Stimulated activated CD4-positive, alpha-beta T cell treated with anti-CD3 and anti-CD28 coated beads, Interleukin-2, amount 100 ng/mL, for 48 hours (primary cell): ENCODE data around the gene F3.

Experiments used
- DNase-seq, 2 donors: peaks; one replicate each; pipeline ENCODE4 v3.0.0-alpha.2; 2020

The F3 gene

DNA sequence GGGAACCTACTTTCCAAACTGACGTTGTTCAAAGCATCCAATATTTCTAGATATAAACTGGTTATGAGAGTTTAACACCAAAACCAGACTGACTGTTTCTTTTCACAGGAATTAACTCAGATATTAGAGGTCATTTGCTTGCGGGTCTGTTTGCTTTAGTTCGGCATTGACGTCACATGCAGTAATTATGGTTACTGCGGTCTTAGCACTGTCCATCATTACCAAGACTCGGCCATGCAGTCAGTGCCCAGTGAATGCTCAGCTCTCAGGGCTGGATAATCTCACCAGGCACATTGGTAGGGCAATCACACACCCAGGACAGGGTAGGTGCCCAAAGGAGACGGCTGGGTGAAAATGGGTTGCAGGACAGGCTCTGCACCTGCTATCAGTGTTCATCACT, 9.9 kb upstream of the F3 start:
- no peak for DNase-seq

DNA sequence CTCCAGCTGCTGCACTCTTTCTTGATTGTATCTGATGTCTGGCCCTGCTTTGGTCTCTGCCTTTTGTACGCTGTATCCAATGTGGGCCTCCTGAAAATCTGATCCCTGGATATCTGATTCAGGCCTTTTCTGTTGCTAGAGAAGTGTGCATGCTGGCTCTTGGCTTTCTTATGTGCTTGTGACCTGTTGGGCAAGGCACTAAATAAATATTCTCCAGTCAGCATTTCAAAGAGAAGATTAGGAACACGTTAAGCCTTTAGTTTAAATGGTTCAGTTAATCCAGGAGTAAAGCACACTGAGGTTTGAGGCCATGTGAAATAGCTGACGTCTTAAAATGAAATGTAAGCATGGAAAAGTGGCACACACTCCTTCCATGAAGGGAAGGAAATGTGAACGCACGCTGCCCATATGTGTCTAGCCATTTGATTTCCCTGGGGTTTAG, 9.3 kb upstream of the F3 start:
- no peak for DNase-seq

DNA sequence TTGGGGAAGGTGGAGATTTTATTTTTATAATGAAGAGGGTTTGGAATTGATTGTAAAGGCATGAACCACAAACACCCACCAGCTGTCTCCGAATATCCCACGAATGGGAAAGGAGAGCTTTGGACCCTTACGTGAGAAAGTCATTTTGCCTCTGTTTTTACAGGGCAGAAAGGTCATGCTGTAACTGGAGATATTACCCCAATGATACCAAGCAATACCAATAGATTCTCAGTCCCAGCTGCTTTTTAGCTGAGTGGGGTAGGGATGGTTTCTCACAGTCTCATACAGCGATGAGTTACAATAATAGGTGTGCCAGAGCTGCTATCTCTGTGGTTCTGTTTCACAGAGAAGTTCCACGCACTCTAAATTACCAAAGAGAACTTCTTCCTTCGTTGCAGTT, 8.8 kb upstream of the F3 start:
- DNase-seq: no peak

DNA sequence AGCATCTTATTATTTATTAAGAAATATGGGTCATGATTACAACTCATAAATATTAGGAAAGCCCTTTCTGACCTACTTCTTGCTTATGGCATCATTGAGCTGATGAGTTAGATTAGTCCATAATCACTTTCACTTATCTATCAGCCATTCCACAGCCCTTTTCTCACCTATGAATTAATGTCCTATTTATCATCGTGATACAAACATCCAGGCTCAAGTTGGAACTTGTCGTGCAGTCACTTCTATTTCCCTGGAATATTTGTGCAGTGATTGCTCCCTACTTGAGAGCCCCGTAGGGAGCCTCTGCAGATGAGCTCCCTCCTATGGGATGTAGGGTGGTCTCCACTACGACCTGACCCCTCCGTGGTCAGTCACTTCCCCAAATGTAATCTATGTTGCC, 8.1 kb upstream of the F3 start:
- DNase-seq: no peak

DNA sequence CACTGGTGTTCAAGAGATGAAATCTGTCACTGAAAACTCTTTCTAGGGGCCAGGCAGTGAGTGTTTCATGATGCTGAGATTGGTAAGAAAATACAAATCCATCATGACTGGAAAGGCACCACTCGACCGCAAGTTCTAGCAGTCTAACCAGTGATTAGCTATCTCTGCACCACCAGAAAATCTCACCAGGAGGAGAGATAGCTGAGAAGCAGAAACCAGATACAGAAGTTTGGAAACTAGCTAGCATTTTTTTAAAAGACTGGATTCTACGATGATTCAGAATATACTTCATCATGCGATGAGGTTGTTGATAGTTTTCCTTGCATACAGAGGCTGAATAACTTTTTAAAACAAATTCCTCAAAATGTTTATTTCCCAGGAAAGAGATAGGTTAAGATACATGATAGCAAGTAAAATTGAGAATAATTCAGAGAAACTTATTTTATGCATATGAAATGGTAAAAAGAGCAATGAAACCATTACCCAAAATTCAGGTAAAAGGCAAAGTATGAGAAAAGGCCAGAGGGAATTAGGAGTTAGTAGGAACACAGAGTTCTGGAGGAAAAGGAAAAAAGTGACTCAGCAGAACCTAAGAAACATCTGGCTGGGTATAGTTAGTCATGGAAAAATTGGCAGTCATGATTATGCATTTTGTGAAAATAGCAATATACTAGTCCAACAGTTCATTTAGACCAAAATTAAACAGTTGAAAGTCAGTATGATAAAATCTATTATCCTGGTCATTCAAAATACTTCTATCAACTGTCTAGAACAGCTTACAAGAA, 3.3 kb upstream of the F3 start:
- DNase-seq: no peak

DNA sequence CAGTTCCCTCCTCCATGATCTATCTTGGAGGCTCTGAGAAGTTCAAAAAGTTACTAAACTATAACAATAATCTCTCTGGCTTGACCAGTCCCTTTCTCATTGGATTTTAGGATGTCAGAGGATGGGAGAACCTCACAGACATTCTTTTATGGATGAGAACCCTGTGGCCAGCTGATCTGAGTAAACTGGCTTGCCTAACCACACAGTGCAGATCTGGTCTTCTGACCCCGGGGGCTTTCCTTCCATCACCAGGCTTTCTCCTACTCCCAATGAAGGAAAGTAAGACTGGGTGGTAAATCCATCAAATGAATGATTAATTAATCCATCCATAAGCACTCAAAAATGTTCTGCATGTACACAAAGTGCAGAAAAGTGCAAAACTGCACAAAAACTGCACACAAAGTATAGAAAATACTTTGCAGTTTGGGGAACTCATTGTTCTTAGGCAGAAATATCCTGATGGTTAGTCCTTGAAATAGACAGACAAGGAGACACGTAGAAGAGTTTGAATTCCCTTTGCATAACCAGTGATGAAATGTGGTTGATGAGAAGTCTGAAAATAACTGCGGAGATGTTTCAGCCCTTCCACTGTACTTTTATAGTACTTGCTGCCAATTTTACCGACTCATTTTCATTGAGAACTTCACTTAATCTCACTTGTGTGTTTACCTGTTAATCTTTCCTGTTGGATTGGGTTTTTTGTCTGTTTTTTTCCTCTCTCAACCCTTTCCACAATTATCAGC, 2.5 kb upstream of the F3 start:
- DNase-seq: no peak

DNA sequence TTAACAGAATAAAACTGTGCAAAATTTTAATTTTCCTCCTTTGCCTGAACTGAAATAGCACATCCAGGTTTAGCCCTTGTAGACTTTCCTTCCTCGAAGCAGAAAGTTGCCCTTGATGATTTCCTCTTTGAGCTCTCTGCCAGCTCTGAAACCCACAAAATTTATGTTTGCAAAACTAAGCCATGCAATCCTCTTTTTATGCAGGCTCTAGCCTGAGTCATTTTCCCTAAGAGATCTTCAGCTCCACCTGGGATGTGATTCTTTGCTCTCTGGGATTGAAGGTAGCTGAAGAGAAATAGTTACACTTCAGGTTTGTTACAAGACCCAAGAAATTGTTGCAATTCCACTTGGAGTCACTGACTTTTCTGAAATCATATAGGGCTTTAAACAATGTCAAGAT, 1.4 kb upstream of the F3 start:
- no peak for DNase-seq

DNA sequence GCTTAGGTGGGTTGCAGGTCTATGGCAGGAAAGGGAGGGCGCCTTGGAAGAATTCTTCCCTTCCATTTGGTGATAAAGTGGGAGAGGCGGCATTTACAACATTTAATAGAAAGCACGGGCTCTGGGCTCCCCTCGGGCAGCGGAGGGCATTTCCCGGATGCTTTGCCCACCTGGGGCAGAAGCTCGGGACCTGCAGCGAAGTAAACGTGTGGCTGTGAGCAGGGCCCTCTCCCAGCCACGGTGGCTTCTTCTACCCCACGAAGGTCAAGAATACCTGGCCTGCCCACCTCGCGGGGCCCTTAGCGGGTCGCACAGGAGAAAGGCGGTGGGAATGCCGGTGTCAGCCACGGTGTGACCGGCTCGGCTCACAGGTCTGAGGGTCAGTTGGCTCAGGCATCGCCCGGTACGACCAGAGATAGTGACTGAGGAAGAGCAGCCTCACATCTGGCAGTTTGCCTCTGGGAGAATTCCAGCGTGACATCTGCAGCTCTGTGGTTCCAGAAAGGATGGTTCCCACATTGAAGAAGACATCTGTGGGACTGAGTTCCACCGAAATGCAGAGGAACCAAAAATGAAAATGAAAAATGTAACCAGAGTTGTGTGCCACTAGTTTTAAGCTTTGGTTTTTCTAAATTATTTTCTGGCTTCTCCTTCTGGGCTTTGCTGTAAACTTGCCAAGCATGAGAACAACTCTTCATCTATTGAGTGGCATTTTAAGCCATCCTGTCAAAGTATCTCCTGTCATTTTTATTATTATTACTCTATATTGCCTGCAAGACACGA, 720 bp upstream of the F3 start:
- DNase-seq: no peak

DNA sequence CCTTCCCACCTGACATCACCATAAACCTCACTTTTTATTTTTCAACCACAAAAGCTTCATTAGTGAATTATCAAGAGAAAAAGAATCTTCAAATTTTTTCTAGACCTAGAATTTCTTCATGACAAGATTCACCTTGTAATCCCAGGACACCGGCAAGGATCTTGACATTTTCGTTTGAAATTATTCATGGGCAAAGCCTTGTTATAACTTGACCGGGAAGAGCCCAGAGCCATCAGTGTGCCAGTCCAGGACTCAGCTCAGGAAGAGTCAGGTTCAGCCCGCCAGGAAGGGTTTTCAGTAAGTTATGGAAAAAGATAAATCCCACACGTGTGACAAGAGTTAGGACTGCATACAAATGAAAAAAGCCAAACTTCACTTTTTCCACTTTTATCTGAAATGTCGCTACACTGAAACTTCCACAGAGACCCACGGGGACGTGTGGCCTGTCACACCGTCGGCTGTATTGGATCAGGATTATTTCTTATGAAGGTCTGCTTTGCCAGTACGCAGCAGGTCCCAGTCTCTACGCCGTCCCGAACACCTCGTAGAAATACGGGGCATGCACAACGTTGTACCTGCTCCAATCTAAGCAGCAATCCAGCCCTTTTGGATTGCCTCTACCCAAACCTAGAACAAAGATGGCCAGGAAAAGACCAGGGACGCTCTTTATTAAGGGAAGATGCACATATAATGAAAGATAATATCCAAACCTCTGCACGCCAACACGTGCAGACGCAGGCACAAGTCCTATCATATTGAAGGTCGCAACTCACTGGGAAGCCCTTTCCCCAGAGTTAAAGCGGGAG, 916 bp downstream of the F3 start:
- no peak for DNase-seq

DNA sequence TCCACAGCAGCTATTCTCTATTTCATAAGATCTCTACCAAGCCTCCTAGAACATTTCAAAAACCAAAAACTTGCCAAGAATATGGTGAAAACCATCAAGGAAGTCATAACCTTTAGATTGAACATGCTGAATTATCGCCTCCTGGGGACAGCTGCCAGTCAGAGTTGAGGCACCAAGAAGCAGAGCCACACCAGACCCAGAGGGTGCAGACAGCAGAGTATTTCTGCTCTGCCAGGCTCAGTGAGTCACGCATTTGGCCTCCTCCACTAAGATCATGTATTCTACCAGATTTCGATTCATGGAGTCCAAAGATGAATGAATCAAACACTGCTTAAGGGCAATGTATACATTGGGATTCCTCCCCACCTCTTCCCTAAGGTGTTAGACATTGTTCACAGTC, 2.1 kb downstream of the F3 start:
- DNase-seq: no peak

DNA sequence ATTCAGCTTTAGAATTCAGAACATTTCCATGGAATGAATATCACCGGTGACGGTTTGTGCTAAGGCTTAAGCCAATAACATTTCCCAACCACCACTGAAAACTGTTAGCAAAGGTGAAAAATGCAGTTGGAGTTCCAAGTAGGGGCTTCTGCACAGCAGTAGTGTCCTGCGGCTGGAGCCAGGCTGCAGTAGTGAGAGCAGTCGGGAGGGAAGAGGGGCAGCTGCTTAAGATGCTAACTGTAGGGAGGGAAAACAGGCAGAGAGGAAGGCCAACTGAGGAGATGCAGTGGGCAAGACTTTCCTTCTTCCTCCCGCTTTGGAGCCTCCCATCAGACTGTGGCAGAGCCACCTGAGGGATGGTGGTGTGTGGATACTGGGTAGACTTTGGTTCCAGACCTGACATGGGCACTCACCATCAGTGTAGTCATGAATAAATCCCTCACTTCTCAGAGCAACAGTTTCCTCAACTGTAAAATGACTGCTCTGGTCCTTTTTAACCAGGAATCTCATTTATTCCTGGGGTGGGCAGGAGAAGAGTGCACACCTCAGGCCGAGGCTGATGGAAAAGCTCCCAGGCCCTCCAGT, 3.2 kb downstream of the F3 start:
- DNase-seq: no peak

DNA sequence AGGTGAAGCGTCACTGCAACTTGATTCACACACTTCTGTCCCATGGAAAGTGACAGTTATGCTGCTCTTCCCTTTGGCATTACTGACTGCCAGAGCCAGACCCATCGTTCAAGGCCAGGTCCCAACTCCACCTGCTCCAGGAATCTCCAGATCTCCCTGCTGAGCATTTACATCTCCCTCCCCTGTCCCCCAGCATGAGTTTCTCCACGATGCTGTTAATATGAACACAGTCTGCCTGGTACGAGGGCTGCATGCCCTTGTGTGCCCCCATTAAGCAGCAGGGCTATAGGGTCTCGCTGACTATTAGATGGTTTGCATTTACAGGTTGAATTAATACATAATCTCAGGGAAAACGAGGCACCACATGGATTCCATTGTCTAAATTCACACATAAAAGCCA, 4.3 kb downstream of the F3 start:
- DNase-seq: no peak

DNA sequence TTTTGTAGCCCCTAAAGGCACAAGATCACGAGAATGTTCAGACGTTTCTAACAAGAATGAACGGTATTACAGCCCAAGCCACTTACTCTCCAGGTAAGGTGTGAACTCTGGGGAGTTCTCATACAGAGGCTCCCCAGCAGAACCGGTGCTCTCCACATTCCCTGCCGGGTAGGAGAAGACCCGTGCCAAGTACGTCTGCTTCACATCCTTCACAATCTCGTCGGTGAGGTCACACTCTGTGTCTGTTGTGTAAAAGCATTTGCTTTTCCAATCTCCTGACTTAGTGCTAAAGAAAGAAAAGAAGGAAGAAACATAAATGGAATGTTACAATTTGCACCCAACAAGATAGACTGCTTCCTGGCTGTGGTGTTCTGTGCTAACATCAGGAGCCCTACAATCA, 5.7 kb downstream of the F3 start:
- no peak for DNase-seq

DNA sequence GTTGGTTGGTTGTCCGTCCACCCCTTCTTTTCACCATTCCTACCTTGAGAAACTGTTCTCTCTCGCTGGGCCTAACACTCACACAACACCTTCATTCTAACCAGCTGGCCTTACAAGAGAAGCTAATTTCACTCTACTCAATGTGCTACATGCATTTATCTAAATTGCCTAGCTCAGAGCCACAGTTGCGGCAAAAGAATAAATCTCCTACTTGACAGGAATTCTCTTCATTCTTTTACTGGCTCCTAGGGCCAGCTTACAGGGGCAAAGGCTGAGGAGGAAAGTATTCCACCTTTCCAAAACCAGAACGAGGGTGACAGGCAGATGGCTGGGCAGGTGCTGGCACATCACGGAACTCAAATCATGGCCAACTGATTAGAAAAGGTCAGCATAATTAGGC, 6.5 kb downstream of the F3 start:
- no peak for DNase-seq

DNA sequence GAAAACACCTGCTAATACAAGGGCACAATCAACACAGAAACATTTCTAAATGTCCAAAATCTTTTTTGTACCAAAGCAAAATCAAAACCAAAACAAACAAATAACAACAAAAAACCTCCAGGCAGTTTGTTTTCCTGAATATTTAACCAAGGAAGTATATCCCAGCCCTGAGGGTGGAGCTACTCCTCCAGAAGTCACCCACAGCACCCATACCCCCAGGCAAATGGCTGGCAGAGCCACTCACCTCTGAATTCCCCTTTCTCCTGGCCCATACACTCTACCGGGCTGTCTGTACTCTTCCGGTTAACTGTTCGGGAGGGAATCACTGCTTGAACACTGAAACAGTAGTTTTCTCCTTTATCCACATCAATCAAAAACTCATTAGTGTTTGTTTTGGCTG, 9.5 kb downstream of the F3 start:
- DNase-seq: no peak

DNA sequence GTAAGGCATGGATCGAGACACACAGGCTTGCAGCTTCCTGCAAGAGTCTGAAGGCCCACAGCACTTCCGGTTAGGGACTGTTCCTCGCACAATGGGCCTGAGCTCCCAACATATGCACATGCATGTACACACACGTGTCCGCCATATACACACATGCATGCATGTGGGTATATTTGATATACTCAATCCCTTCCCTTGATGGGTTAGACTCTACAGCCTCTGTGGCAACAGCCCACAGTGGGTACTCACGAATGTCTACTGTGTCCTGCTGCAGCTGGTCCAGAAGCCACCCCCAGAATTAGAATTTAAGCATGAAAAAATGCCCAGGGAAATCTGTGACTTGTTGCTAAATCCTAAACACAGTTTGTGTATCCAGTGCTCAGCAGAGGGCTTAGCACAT, 9.9 kb downstream of the F3 start:
- DNase-seq: no peak

DNA sequence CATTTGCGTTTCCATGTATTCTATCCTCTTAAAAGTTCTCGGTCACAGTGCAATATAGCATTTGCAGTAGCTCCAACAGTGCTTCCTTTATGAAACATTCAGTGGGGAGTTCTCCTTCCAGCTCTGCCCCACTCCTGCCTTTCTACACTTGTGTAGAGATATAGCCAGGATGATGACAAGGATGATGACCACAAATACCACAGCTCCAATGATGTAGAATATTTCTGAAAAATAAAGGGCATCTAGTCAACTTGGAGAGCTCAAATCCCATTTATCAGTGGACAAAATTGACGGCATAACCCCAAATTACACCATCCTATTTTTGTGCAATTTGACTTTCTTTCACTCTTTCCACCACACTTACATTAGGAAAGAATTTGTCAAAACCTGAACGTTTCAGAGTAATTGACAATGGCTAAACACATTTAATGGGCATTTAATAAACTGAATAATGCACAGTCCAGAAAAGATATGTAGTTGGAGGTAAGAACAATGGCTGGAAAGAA, 11.1 kb downstream of the F3 start:
- DNase-seq: no peak

DNA sequence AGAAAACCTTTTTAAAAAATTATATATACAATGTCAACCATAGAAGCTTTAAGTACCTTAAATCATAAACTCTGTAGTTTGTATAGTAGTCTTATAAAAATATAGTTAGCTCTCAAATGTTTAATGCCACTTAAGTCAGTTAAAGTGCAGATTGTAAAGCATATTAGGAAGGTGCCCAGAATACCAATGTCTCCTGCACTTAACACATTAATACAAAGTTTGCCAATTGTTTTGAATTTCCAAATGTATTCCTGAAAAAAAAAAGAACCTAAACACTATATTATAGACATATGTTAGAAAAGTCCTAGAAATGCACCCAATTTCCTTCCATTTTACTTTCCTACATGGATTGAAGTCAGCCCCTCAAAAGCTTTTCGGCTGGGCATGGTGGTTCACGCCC, 12.1 kb downstream of the F3 start:
- no peak for DNase-seq

DNA sequence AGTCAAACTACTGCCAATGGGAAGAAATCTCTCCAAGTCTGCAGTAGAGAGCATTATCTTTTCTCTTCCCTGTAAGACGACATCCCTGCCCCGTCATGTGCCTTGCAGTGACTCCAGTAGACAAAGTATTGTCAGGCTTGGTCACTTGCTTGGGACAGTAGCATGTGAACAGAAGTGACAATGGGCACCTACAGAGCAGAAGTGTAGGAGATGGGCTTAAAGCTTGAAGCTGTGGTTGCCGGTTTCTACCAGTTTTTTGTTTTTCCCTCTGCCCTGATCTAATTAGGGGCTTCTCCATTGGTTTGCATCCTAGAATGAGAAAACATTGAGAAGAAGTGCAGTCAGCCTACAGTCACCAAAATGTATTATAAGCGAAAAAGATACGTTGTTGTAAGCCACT, 12.7 kb downstream of the F3 start:
- no peak for DNase-seq

DNA sequence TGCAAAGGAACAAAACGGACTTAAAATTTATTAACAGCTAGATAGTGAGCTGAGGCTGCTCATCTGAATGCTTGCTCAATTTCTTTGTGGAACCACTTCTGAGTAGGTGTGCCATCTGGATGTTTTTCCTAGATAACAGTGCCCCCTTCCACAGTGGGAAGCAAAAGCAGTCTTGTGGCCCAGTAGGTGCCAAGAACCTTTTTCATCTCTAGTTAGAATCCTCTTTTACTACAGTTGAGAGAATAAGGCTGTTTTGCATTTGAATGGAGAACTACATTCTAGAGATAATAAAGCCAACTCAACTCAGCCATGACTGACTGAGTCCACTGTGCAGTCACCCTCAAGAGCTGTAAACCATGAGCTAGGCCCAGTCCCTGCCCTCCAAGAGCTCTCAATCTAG, 13.3 kb downstream of the F3 start:
- DNase-seq: no peak

DNA sequence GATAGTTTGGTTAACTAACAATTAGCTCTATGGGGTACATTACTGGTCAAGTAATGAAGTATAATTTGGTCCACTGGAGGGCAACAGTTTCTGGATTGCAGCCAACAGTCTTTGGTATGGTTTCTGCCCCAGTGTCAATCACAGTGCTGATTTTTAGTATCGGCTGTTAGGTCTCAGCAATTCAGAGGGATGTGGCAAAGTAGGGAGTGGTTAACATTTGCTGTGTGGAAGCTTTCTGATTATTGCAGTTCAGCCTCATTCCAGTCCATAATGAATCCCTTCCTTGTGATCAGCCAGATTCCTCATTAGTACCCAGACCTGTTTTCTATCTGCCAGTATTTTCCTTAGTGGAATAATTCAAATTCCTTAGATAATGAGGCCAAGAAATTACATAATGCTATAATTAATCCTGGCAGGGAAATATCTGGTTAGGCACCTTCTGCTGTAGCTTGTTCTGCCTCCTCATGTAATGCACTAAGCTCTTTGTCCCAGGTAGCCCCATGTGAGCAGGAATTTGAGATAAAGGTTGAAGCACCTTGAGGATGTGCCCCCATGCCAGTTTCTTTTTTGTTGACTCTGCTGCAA, 14.0 kb downstream of the F3 start:
- no peak for DNase-seq
